Right lobe of liver (tissue), 6 donors: ENCODE results near the gene LMX1B. TPM values are rescaled to one million over a fixed set of nuclear protein-coding genes. Genes with fewer than 3 reads are reported as not detected.

Experiments
- ATAC-seq, 4 donors: fragments of 200-7000 bp; cut with Tn5 transposase; one replicate each; pipeline ENCODE4 v1.9.1; 2020; ENCODE audit warnings: mild to moderate bottlenecking in 4 of 4, moderate library complexity in 4 of 4
- DNase-seq, 3 donors: peaks; one replicate each; pipeline ENCODE4 v3.0.0-alpha.2; 2020
- H3K27ac ChIP-seq, 3 donors: fragments of 200-600 bp; one replicate each; pipeline ENCODE4 v1.8.0; 2022
- H3K27me3 ChIP-seq, 2 donors: fragments of 200-600 bp; one replicate each; pipeline ENCODE4 v1.8.0; 2022
- H3K36me3 ChIP-seq, 4 donors: fragments of 200-600 bp; sonication (generic) in 1 of 4; one replicate each; pipeline versions ENCODE4 v1.5.1 to v1.8.0; 2017 to 2022; ENCODE audit warnings: control low read depth in 1 of 4
- H3K4me1 ChIP-seq, 4 donors: fragments of 200-600 bp; sonication (generic) in 1 of 4; one replicate each; pipeline versions ENCODE4 v1.5.1 to v1.8.0; 2017 to 2022; ENCODE audit warnings: control low read depth in 1 of 4
- H3K4me3 ChIP-seq, 3 donors: fragments of 200-600 bp; one replicate each; pipeline ENCODE4 v1.8.0; 2022
- H3K9me3 ChIP-seq, 4 donors: fragments of 200-600 bp; sonication (generic) in 1 of 4; one replicate each; pipeline versions ENCODE4 v1.5.1 to v1.8.0; 2017 to 2022; ENCODE audit warnings: control low read depth in 1 of 4
- POLR2A ChIP-seq: fragments of 450-650 bp; IDR thresholded peaks from one replicate; pipeline ENCODE4 v1.6.1; 2017; ENCODE audit warnings: antibody characterized with exemption, mild to moderate bottlenecking
- WGBS: methylation state at CpG from one replicate; pipeline ENCODE4 v1.1.6; 2018; ENCODE audit warnings: low coverage, low lambda C conversion rate; ENCODE audit not compliant: insufficient coverage; ENCODE audit errors: missing lambda C conversion rate; 5-methylcytosine and 5-hydroxymethylcytosine counted together
- intact Hi-C, 2 donors: fragments of 100-400 bp; cut with DNase I; formaldehyde crosslinking; loops; one replicate each; pipeline versions ENCODE4 v1.11.2 to v1.14.1; 2022
- total RNA-seq, 6 experiments: library from RNA; depleted of rRNA in 2 of 6; stranded (reverse); fragments of >200 nt in 2 of 6; fragmentation: NEBNext Ultra II Directional in 3 of 6; extraction: Animal tissue kit (Norgen Biotek cat#: 25700) in 3 of 6; gene quantifications; one replicate each; pipeline versions ENCODE4 v1.1.0 to v1.2.4, GENCODE V29; 2016 to 2023
- TF ChIP-seq, protein P1 (sequence below), 4 donors: fragments of 200-600 bp in 3 of 4; fragments of 450-650 bp in 1 of 4; IDR thresholded peaks; one replicate each; pipeline versions ENCODE4 v1.5.1 to v1.8.0; 2016 to 2022; ENCODE audit warnings: antibody characterized with exemption in 4 of 4, mild to moderate bottlenecking in 2 of 4
- donor health status: DM: no; HTN: yes; CAD: no.
- donor health status: DM: no; HTN: no; CAD: no.
- donor health status: DM: no; HTN: no; CAD: no.
- donor health status: DM: no; HTN: yes; CAD: no.
- donor health status: DM: no; HTN: yes; CAD: no.

Gene LMX1B
- total RNA-seq, 6 experiments from 2014 or later: not detected

DNA sequence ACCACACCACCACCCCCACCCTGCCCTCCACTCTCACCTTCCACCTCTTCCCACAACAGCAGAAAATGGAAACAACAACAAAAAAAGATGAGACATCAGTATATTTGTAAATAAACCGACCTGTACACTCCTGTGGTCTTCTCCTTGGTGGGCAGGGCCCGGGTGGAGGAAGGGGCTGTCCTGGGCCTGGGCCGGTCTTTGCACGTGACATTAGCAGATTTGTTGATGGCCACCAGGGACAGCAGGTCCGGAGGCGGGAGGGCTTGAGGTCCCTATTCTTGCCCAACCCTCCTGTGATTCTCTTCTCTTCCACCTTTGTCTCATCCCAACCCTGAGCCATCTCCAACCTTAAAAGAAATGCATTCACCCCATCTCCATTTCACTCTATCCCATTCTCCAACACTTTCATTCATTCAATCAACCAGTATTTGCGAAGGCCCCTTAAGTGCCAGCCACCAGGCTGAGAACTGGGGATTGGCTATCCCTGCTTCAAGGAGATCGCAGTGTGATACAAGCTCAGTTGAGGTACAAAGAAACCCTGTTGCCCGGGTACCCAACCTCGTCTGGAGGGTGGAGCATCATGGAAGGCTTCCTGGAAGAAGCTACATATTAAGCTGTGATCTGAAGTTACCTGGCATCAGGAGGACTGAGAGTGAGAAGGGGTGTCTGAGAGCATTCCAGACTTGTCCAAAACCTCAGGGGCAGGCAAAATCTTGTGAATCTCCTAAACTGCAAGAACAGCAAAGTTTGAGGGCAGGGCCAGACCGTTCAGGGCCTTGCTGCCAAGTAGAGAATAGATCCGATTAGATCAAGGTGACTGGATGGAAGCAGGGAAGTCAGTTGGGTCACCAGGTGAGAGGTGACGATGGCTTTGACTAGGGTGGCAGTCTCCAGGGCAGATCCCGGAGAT is 87.4 kb downstream of the LMX1B start:
- ATAC-seq: no peak
- intact Hi-C loops: loop anchor here in 1 of 2 donors (5.0 kb wide), 1 partner anchor 81 kb away; no protein-coding TSS in a partner anchor
- 49% methylated on average over 11 of the region's 14 CpGs for WGBS
- no peak overlapping the region for H3K4me3 ChIP-seq
- H3K4me1 ChIP-seq: peaks cover 0 to 4% (median 0%) of the 10 kb centered on the region in 4 donors
- no peaks in the 10 kb centered on the region for H3K9me3 ChIP-seq
- no peak for TF ChIP-seq POLR2A
- TF ChIP-seq, protein P1, sequence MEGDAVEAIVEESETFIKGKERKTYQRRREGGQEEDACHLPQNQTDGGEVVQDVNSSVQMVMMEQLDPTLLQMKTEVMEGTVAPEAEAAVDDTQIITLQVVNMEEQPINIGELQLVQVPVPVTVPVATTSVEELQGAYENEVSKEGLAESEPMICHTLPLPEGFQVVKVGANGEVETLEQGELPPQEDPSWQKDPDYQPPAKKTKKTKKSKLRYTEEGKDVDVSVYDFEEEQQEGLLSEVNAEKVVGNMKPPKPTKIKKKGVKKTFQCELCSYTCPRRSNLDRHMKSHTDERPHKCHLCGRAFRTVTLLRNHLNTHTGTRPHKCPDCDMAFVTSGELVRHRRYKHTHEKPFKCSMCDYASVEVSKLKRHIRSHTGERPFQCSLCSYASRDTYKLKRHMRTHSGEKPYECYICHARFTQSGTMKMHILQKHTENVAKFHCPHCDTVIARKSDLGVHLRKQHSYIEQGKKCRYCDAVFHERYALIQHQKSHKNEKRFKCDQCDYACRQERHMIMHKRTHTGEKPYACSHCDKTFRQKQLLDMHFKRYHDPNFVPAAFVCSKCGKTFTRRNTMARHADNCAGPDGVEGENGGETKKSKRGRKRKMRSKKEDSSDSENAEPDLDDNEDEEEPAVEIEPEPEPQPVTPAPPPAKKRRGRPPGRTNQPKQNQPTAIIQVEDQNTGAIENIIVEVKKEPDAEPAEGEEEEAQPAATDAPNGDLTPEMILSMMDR (IDR thresholded peaks at IDR 0.05): no peak
- no peaks in the 10 kb centered on the region for H3K36me3 ChIP-seq
- H3K27ac ChIP-seq: no peak overlapping the region
- H3K27me3 ChIP-seq: peaks cover 4 to 13% of the 10 kb centered on the region in 2 donors
- peak in 1 of 3 donors; percentile 22 for DNase-seq

DNA sequence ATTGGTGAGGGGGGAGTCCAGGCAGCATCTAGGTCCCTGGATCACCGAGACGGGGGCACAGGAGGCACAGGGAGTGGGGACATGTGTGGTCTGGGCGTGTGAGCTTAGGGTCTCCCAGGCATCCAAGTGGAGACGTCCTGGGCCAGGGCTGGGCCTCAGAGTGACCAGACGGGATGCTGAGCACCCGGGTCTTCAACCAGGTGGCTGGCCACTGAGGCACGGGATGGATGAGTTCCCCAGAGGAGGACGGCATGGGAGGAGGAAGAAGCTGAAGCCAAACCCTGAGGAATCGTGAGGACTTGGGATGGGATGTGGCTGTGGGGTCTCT is 88.0 kb downstream of the LMX1B start:
- Histone ChIP-seq H3K4me3 (no peak overlapping the region), H3K9me3 (no peaks in the 10 kb centered on the region), H3K27me3 (peaks cover 4 to 13% of the 10 kb centered on the region in 2 donors), H3K36me3 (no peaks in the 10 kb centered on the region), H3K4me1 (peaks cover 0 to 4% (median 0%) of the 10 kb centered on the region in 4 donors), H3K27ac (no peak overlapping the region)
- intact Hi-C loops: loop anchor here in 1 of 2 donors (5.0 kb wide), 1 partner anchor 81 kb away; no protein-coding TSS in a partner anchor
- ATAC-seq: no peak
- no peak for TF ChIP-seq POLR2A
- TF ChIP-seq, protein P1 (IDR thresholded peaks at IDR 0.05): no peak
- DNase-seq: peak in 1 of 3 donors; percentile 33
- WGBS: 44% methylated on average over 3 of the region's 9 CpGs

DNA sequence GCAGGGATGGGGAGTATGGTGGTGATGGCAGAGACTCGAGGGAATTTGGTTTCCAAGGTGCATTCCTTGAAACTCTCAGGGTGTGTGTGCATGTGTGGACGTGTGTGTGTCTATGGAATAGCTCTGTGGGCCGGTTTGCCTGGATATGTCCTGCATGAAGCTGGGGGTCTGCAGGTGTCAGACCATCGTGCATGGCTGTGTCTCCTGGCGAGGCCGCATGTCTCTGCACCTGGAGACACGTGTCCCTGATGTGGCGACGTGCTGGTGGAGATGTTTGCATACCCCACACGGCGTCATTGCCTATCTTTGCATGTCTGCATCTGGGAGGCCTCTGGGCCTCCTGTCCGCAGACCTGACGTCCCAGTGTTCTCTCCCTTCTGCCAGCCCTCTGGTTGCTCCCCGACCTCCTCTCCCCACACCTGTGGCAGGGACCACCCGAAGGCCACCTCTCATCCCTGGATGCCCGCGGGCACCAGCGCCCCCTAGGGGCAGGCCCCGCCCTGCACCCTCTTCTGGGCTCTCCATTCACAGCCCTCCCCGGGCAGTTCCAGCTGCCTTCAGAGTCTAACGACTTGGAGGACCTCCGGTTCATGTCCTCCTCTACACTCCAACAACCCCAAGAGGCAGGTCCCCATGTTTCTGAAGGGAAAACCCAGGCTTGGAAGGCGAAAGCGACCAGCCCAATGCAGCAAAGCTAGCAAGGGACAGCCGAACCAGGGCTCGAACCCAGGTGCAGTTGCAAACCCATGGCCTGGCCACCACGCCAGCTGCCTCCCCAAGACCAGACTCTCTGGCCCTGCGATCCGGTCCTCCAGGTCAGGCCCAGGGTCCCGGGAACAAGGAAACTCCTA is 88.6 kb downstream of the LMX1B start:
- intact Hi-C loops: loop anchor here in 1 of 2 donors (5.0 kb wide), 1 partner anchor 80 kb away; no protein-coding TSS in a partner anchor
- no peak overlapping the region for H3K27ac ChIP-seq
- peaks cover 4 to 13% of the 10 kb centered on the region in 2 donors for H3K27me3 ChIP-seq
- H3K4me3 ChIP-seq: no peak overlapping the region
- 15% methylated on average over 12 of the region's 30 CpGs for WGBS
- no peaks in the 10 kb centered on the region for H3K36me3 ChIP-seq
- DNase-seq (peak in 1 of 3 donors; percentile 41), ATAC-seq (peak in 1 of 4 donors; percentile 3)
- peaks cover 0 to 4% (median 0%) of the 10 kb centered on the region in 4 donors for H3K4me1 ChIP-seq
- TF ChIP-seq, protein P1 (IDR thresholded peaks at IDR 0.05): peak; percentile 23 to 51 (median 45)
- TF ChIP-seq POLR2A: no peak
- H3K9me3 ChIP-seq: no peaks in the 10 kb centered on the region

DNA sequence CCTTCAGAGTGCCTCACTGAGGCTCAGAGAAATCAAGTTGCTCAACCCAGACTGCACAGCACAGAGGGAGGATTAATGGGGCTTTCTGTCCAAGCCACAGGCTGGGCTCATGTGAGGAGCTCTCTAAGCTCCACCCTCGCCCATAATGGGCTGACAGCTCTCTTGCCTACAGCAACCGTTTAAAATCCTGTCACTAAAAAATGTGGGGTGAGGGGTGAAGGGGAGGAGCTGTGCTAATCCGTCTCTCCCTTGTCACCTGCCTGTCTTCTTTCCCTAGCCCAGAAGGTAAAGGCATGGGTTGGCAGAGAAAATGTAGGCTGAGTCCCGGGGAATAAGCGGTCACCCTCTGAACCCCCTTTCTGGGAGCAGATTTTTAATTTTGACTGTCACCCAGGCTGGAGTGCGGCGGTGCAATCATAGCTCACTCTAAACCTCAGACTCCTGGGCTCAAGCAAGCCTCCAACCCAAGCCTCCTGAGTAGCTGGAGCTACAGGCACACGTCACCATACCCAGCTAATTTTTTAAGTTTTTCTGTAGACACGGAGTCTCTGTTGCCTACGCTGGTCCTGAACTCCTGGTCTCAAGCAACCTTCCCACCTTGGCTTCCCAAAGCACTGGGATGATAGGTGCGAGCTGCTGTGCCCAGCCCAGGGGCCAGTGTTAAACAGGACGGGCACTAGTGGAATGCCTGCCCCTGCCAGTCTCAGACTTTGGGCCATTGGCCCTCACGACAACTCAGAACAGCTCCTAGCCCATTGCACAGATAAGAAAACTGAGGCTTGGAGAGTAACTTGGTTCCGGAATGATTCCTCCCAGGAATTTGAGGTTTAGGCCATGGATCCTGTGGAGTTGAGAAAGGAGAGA is 89.5 kb downstream of the LMX1B start:
- Histone ChIP-seq H3K36me3 (no peaks in the 10 kb centered on the region), H3K4me1 (peaks cover 0 to 4% (median 0%) of the 10 kb centered on the region in 4 donors), H3K9me3 (no peaks in the 10 kb centered on the region), H3K27me3 (peaks cover 4 to 13% of the 10 kb centered on the region in 2 donors), H3K4me3 (no peak overlapping the region), H3K27ac (no peak overlapping the region)
- ATAC-seq: no peak
- intact Hi-C loops: loop anchor here in 1 of 2 donors (5.0 kb wide), 1 partner anchor 79 kb away; no protein-coding TSS in a partner anchor
- DNase-seq: peak in 1 of 3 donors; percentile 17
- TF ChIP-seq POLR2A: no peak
- 34% methylated on average over 6 of the region's 14 CpGs for WGBS
